ENCODE results near the gene LDB2. TPM values are rescaled to one million over a fixed set of nuclear protein-coding genes. Genes with fewer than 3 reads are reported as not detected.

The LDB2 gene
- total RNA-seq, 2 donors from 2014 or later = 11.4 to 14.5 TPM

DNA sequence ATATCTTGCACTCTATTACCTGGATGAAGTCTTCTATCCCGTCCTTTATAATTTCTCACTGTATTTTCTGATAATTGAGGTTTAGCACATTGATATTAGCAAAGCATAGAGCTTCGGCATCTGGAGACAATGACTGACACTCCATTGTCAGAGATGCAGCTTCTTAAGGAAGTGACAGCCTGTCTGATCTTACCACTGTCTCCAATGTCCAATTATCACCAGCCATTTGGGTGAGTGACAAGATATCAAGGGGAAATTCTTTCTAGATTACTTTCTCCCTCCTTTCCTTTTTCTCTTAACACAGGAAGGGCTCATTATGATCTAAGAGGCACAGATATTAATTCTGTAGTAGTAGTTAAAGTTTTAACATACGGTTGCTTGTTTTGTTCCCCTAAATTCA is 86.4 kb downstream of the LDB2 start:
- WGBS, 2 experiments (ENCODE audit: insufficient coverage in 1 of 2, insufficient read length in 1 of 2) = 62% methylated on average over 3 of the region's 3 CpGs; no CpG with 5 or more reads in 1 of the 2 experiments
- H3K27ac ChIP-seq (ENCODE audit: low read depth, low read length) = no peak overlapping the region
- TF ChIP-seq, protein P1, sequence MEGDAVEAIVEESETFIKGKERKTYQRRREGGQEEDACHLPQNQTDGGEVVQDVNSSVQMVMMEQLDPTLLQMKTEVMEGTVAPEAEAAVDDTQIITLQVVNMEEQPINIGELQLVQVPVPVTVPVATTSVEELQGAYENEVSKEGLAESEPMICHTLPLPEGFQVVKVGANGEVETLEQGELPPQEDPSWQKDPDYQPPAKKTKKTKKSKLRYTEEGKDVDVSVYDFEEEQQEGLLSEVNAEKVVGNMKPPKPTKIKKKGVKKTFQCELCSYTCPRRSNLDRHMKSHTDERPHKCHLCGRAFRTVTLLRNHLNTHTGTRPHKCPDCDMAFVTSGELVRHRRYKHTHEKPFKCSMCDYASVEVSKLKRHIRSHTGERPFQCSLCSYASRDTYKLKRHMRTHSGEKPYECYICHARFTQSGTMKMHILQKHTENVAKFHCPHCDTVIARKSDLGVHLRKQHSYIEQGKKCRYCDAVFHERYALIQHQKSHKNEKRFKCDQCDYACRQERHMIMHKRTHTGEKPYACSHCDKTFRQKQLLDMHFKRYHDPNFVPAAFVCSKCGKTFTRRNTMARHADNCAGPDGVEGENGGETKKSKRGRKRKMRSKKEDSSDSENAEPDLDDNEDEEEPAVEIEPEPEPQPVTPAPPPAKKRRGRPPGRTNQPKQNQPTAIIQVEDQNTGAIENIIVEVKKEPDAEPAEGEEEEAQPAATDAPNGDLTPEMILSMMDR (conservative IDR thresholded peaks at IDR 0.05) = no peak
- Mint-ChIP-seq H3K4me3 (no peak overlapping the region), H3K9me3 (peaks cover 23% of the 10 kb centered on the region), H3K36me3 (ENCODE audit: low read depth) (peaks cover 3% of the 10 kb centered on the region), H3K27me3 (ENCODE audit: insufficient read depth) (no peaks in the 10 kb centered on the region), H3K27ac (no peak overlapping the region), H3K4me1 (peaks cover 13% of the 10 kb centered on the region)
- DNase-seq = no peak
- no peaks in the 10 kb centered on the region for H3K4me1 ChIP-seq (ENCODE audit: control insufficient read depth, insufficient read depth, low read length)
- no peaks in the 10 kb centered on the region for H3K36me3 ChIP-seq (ENCODE audit: control insufficient read depth, insufficient read depth, low read length)
- peaks cover 27% of the 10 kb centered on the region for H3K9me3 ChIP-seq (ENCODE audit: control insufficient read depth, low read length)
- peak overlapping the region; percentile 26 for H3K4me3 ChIP-seq (ENCODE audit: low read length)
- no peak overlapping the region for H3K9ac ChIP-seq (ENCODE audit: extremely low read depth, low read length, poor library complexity, severe bottlenecking)
- H3K27me3 ChIP-seq (ENCODE audit: control insufficient read depth, insufficient read depth, low read length, poor library complexity, severe bottlenecking) = no peaks in the 10 kb centered on the region

DNA sequence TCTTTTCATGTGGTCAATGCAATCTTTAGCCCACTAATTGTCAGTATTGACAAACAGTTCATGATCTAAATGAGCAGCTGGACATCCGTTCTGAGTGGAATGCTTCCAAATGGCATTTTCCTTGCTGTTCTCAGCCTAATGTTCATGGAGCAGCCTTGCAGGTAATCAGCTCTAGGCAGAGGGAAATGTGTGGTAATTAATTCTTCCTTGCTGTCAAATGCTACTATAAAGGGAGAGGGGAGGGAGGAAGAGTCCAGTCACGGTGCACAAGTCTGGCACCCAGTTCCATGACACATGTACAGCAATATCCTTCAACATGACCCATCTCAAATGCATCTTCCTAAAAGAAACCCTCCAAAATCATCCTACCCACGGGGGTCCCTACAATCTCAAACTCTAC is 88.5 kb downstream of the LDB2 start:
- H3K9ac ChIP-seq (ENCODE audit: extremely low read depth, low read length, poor library complexity, severe bottlenecking) = no peak overlapping the region
- no peaks in the 10 kb centered on the region for H3K36me3 ChIP-seq (ENCODE audit: control insufficient read depth, insufficient read depth, low read length)
- 90% methylated on average over 3 of the region's 3 CpGs; no CpG with 5 or more reads in 1 of the 2 experiments for WGBS, 2 experiments (ENCODE audit: insufficient coverage in 1 of 2, insufficient read length in 1 of 2)
- no peaks in the 10 kb centered on the region for H3K27me3 ChIP-seq (ENCODE audit: control insufficient read depth, insufficient read depth, low read length, poor library complexity, severe bottlenecking)
- no peak overlapping the region for H3K4me3 Mint-ChIP-seq
- H3K4me3 ChIP-seq (ENCODE audit: low read length) = no peak overlapping the region
- H3K9me3 Mint-ChIP-seq = peaks cover 26% of the 10 kb centered on the region
- peaks cover 43% of the 10 kb centered on the region for H3K9me3 ChIP-seq (ENCODE audit: control insufficient read depth, low read length)
- H3K4me1 Mint-ChIP-seq = peaks cover 11% of the 10 kb centered on the region
- no peak for DNase-seq
- no peak overlapping the region for H3K27ac ChIP-seq (ENCODE audit: low read depth, low read length)
- H3K4me1 ChIP-seq (ENCODE audit: control insufficient read depth, insufficient read depth, low read length) = no peaks in the 10 kb centered on the region
- peaks cover 3% of the 10 kb centered on the region for H3K36me3 Mint-ChIP-seq (ENCODE audit: low read depth)
- no peak overlapping the region for H3K27ac Mint-ChIP-seq
- H3K27me3 Mint-ChIP-seq (ENCODE audit: insufficient read depth) = no peaks in the 10 kb centered on the region
- TF ChIP-seq, protein P1 (conservative IDR thresholded peaks at IDR 0.05) = no peak

DNA sequence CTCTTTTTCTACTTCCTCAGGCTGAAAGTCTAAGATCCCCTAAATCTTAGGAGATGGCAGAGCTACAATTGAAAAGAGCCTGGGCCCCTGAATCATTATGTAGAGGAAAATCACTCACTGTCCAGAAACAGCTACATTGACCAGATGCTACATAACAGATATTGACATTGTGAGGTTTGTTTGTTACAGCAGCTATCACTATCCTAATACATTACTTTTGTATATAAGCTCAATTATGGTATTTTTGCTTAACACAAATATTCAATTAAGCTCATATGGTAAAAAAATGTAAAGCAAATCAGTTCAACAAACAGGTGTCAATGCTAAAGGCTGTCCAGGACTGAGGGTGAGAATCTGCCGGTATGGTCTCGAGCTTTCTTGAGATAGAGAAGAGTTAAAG is 89.4 kb downstream of the LDB2 start:
- H3K4me1 Mint-ChIP-seq = peaks cover 4% of the 10 kb centered on the region
- peaks cover 26% of the 10 kb centered on the region for H3K9me3 Mint-ChIP-seq
- peaks cover 3% of the 10 kb centered on the region for H3K36me3 Mint-ChIP-seq (ENCODE audit: low read depth)

More for the DNA sequence above, 89.4 kb downstream of the LDB2 start:
- no peak overlapping the region for H3K4me3 Mint-ChIP-seq
- Histone ChIP-seq H3K27ac (ENCODE audit: low read depth, low read length) (no peak overlapping the region), H3K9ac (ENCODE audit: extremely low read depth, low read length, poor library complexity, severe bottlenecking) (no peak overlapping the region), H3K36me3 (ENCODE audit: control insufficient read depth, insufficient read depth, low read length) (no peaks in the 10 kb centered on the region), H3K4me1 (ENCODE audit: control insufficient read depth, insufficient read depth, low read length) (no peaks in the 10 kb centered on the region), H3K4me3 (ENCODE audit: low read length) (no peak overlapping the region), H3K27me3 (ENCODE audit: control insufficient read depth, insufficient read depth, low read length, poor library complexity, severe bottlenecking) (no peaks in the 10 kb centered on the region), H3K9me3 (ENCODE audit: control insufficient read depth, low read length) (peaks cover 43% of the 10 kb centered on the region)
- WGBS, 2 experiments (ENCODE audit: insufficient coverage in 1 of 2, insufficient read length in 1 of 2) = 96% methylated on average over 2 of the region's 2 CpGs; no CpG with 5 or more reads in 1 of the 2 experiments
- DNase-seq = no peak
- H3K27ac Mint-ChIP-seq = no peak overlapping the region
- no peaks in the 10 kb centered on the region for H3K27me3 Mint-ChIP-seq (ENCODE audit: insufficient read depth)
- TF ChIP-seq, protein P1 (conservative IDR thresholded peaks at IDR 0.05) = no peak
